WI38 (cell line): ENCODE data around the gene BMPR1A.

Experiments
- H3K4me3 ChIP-seq: 2 replicates; pipeline ENCODE4 v1.5.1; 2011; ENCODE audit warnings: low read depth, mild to moderate bottlenecking, control low read depth, low read length
- TF ChIP-seq, protein P1 (sequence below): IDR thresholded peaks from 2 replicates; pipeline ENCODE4 v1.5.1; 2012; ENCODE audit warnings: low read depth, mild to moderate bottlenecking, control low read depth, low read length

Gene BMPR1A

DNA sequence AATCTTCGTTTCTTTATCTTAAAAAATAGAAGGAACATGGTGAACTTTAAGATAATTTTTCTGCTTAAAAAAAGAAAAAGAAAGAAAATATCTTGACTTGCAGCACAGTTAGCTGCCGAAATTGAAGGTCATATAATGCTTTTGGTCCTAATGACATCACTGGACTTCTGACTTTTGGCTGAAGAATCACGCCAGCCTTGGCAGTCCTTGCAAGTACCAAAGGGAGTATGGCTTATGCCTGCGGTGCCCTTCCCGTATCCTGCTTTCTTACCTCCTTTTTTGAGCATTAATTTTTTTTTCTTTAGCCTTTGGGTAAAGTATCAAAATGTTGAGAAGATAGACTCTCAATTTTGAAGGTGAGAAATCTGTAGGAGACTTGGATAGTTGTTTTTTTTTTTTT lies 7.0 kb downstream of the BMPR1A start:
- TF ChIP-seq, protein P1, sequence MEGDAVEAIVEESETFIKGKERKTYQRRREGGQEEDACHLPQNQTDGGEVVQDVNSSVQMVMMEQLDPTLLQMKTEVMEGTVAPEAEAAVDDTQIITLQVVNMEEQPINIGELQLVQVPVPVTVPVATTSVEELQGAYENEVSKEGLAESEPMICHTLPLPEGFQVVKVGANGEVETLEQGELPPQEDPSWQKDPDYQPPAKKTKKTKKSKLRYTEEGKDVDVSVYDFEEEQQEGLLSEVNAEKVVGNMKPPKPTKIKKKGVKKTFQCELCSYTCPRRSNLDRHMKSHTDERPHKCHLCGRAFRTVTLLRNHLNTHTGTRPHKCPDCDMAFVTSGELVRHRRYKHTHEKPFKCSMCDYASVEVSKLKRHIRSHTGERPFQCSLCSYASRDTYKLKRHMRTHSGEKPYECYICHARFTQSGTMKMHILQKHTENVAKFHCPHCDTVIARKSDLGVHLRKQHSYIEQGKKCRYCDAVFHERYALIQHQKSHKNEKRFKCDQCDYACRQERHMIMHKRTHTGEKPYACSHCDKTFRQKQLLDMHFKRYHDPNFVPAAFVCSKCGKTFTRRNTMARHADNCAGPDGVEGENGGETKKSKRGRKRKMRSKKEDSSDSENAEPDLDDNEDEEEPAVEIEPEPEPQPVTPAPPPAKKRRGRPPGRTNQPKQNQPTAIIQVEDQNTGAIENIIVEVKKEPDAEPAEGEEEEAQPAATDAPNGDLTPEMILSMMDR, result no peak
- H3K4me3 ChIP-seq, result no peak overlapping the region

DNA sequence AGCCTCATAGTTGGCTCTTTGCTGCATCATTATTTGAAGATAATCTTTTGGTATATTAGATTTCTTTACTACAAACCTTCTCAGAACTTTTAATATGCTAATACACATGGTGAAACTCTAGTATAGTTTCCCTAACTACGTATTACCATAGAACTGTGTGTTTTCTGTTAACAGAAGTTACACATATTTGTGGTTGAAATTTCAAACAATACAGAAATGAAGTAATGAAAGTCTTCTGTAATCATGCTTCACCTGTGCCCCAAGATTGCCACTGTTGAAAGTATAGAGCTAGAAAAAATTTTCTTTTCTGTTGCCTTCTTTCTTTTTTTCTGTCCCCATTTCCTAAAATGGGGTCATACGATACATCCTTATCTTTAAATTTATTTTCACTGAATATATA lies 9.1 kb downstream of the BMPR1A start:
- TF ChIP-seq, protein P1, result no peak
- no peak overlapping the region for H3K4me3 ChIP-seq

DNA sequence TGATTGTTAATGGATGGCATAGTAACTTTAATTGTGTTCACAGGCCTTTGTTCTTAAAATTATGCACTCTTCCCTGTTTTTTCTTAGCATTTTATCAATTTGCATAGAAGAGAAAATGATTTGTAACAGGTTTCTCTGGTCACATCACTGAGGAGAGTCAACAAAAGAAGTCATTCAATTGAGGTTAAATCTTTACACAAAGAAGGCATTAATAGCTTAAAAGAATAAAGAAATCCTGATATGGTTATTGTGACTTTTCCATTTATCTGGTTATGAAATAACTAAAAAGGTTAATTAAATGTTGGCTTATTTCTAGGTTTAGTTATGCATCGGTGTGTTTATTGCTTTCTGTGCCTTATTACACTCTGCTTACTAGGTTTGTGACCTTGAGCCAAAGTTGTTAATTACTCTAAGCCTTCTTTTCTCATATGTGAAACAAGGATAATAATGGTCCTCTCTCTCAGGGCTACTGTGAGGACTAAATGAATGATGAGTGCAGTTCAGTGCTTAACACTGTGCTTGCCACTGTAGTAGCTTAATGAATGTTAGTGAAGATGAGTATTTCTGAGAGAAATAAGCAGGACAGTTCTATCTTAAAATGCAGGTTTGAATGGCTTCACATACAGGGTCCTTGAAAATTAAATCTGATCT lies 12.1 kb downstream of the BMPR1A start:
- no peak overlapping the region for H3K4me3 ChIP-seq
- TF ChIP-seq, protein P1, result no peak

DNA sequence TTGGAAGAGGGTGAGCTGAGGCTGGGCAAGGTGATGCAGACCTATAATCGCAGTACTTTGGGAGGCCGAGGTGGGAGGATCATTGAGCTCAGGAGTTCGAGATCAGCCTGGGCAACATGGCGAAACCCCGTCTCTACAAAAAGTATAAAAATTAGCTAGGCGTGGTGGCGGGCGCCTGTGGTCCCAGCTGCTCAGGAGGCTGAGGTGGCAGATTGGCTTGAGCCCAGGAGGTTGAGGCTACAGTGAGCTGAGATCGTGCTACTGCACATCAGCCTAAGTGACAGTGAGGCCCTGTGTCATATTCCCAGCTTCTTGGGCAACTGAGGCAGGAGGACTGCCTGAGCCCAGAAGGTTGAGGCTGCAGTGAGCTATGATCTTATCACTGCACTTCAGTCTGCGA lies 13.6 kb downstream of the BMPR1A start:
- TF ChIP-seq, protein P1, result no peak

DNA sequence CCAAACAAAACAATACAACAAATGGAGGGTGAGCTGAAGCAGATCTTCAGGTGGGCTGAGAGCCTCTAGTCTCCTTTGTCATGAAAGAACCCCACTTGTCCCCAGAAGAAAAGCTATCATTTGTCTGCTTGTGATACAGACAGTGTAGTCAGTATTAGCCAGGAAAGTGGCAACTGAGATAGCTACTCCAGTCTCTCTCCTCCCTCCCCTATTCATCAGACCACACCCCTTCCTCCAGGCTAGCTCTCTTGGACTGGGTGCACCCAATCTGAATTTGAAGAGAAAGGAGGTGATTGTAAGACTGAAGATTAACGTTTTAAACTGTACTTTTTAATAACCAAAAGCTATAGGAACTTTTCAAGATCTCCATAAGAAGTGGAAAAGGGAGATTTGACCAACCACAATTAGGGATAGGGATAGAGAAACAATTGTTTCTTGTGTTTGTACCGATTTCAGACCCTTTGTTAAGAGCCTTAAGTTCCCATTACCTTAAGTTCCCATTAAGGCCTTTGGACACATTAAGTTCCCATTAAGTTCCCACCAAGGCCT lies 14.1 kb downstream of the BMPR1A start:
- no peak overlapping the region for H3K4me3 ChIP-seq
- TF ChIP-seq, protein P1, result no peak

More for the DNA sequence above, 13.6 kb downstream of the BMPR1A start:
- H3K4me3 ChIP-seq, result no peak overlapping the region

DNA sequence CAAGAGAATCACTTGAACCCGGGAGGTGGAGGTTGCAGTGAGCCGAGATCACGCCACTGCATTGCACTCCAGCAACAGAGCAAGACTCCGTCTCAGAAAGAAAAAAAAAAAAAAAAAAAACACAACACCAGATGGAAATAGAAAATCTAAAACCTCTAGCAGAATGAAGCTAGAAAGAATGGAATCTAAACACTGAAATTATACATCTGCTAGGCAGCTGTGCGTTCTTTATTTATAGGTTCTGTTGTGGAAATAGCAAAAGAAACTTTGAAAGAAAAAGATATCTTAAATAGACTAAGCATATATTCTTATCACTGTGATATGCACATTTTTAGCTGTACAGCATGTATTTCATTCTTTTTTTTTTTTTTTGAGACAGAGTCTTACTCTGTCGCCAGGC lies 17.1 kb downstream of the BMPR1A start:
- TF ChIP-seq, protein P1, result no peak
- H3K4me3 ChIP-seq, result no peak overlapping the region

DNA sequence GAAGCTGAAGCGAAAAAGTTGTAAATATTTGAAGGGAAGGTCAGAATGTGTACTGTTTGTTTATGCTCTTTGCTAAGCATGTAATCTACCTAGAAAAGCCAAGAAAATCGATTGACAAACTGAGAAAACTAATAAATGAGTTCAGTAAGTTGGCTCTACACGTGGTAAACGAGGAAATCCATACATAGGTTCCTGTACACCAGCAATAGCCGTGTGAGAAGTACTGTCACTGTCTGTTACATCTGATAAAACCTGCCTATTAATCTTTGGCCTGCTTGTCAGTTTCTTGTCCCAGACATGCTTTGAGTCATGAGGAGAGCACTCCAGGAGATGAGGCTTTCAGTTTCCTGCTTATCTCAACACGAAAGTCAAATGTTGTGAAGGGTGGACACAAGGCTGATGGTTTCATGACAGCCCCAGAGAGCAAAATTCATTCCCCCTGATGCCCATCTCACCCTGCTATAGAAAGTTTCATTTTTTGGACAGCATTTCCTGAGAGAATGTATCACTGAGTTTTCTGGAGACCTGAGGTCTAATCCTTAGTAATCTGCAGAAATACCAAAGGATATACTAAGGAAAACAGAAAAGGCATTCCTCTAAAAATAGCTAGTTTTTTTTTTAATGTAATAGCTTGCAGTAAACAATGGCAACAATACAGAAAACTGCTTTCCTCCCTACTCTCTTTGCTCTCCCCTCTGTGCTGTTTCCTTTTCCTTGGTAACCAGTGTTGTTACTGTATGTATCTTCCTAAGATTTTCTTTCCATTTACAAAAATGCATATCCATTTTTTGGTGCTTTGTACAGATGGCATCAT lies 18.8 kb downstream of the BMPR1A start:
- TF ChIP-seq, protein P1, result no peak
- H3K4me3 ChIP-seq, result no peak overlapping the region
